Measurements from ENCODE around the gene GRID1.

DNA sequence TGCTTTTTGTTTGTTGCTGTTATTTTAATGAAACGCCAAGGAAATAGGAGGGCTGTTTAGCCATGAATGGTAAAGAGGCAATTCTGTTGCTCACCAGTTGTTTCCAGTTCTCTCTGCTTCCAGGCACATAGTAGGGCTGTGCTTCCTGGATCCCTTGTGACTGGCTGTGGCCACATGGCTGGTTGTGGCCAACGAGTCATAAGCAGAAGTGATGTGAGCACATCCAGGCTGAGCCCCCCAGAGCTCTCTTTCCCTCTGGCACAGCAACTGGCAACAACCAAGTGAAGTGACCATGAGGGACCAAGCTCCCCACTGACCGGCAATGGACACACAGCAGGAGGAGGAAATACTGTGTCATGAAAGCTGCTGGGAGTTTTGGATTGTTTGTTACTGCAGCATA is 10.3 kb downstream of the GRID1 start:
- TF ChIP-seq, protein P1, sequence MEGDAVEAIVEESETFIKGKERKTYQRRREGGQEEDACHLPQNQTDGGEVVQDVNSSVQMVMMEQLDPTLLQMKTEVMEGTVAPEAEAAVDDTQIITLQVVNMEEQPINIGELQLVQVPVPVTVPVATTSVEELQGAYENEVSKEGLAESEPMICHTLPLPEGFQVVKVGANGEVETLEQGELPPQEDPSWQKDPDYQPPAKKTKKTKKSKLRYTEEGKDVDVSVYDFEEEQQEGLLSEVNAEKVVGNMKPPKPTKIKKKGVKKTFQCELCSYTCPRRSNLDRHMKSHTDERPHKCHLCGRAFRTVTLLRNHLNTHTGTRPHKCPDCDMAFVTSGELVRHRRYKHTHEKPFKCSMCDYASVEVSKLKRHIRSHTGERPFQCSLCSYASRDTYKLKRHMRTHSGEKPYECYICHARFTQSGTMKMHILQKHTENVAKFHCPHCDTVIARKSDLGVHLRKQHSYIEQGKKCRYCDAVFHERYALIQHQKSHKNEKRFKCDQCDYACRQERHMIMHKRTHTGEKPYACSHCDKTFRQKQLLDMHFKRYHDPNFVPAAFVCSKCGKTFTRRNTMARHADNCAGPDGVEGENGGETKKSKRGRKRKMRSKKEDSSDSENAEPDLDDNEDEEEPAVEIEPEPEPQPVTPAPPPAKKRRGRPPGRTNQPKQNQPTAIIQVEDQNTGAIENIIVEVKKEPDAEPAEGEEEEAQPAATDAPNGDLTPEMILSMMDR (IDR thresholded peaks at IDR 0.05): no peak
- TF ChIP-seq POLR2A (IDR thresholded peaks at IDR 0.05): no peak
